Ovary (tissue), 9 donors: ENCODE measurements around the gene RPRD1B. TPM values are rescaled to one million over a fixed set of nuclear protein-coding genes. Genes with fewer than 3 reads are reported as not detected.

Experiments used
- DNase-seq, 5 donors: peaks; one replicate each; pipeline ENCODE4 v3.0.0-alpha.2; 2019 to 2020
- H3K27ac ChIP-seq, 2 donors: fragments of 200-600 bp; one replicate each; pipeline versions ENCODE4 v1.5.1 to v1.8.0; 2019 to 2022
- H3K27me3 ChIP-seq: fragments of 200-600 bp; one replicate; pipeline ENCODE4 v1.8.0; 2022
- H3K36me3 ChIP-seq: fragments of 200-600 bp; sonication (generic); one replicate; pipeline ENCODE4 v1.5.1; 2019
- H3K4me1 ChIP-seq: one replicate; pipeline ENCODE4 v1.8.1; 2013; ENCODE audit warnings: mild to moderate bottlenecking, moderate library complexity; ENCODE audit not compliant: insufficient read depth
- H3K4me3 ChIP-seq: fragments of 200-600 bp; sonication (generic); one replicate; pipeline ENCODE4 v1.5.1; 2017
- H3K9me3 ChIP-seq, 2 donors: fragments of 200-600 bp in 1 of 2; sonication (generic) in 1 of 2; one replicate each; pipeline versions ENCODE4 v1.5.1 to v1.8.1; 2013 to 2019; ENCODE audit warnings: mild to moderate bottlenecking in 1 of 2, moderate library complexity in 1 of 2
- CTCF ChIP-seq, 3 donors: fragments of 450-650 bp in 2 of 3; fragments of 200-600 bp in 1 of 3; IDR thresholded peaks; one replicate each; pipeline versions ENCODE4 v1.5.1 to v1.8.0; 2016 to 2022; ENCODE audit warnings: antibody characterized with exemption in 3 of 3, mild to moderate bottlenecking in 1 of 3
- EP300 ChIP-seq: sonication (generic); formaldehyde crosslinking; IDR thresholded peaks from one replicate; pipeline ENCODE4 v1.6.1; 2017; ENCODE audit warnings: antibody characterized with exemption
- POLR2A ChIP-seq: fragments of 450-650 bp; IDR thresholded peaks from one replicate; pipeline ENCODE4 v1.6.1; 2017; ENCODE audit warnings: antibody characterized with exemption, mild to moderate bottlenecking, moderate library complexity
- WGBS, 3 donors: extraction: QIAGEN DNeasy Blood & Tissue Kit in 1 of 3; methylation state at CpG; one replicate each; pipeline versions ENCODE4 v1.1.5 to v1.1.7; 2013 to 2017; 5-methylcytosine and 5-hydroxymethylcytosine counted together
- intact Hi-C, 4 donors: fragments of 100-400 bp; cut with DNase I; formaldehyde crosslinking; loops; one replicate each; pipeline versions ENCODE4 v1.11.0 to v1.15.1; 2022 to 2023
- polyA plus RNA-seq, 2 donors: library from polyadenylated mRNA; stranded (reverse); fragments of 200-250 nt in 1 of 2; fragments of 350-450 nt in 1 of 2; fragmentation: Illumina TruSeq in 1 of 2; extraction: RNeasy Lipid Tissue Mini Kit (QIAGEN cat#74804) in 1 of 2; gene quantifications; one replicate each; pipeline ENCODE4 v1.2.3, GENCODE V29; 2013 to 2014
- total RNA-seq, 7 donors: library from RNA; depleted of rRNA in 2 of 7; stranded (reverse); fragments of >200 nt in 2 of 7; fragmentation: NEBNext Ultra II Directional in 3 of 7; extraction: Animal tissue kit (Norgen Biotek cat#: 25700) in 3 of 7; gene quantifications; one replicate each; pipeline versions ENCODE4 v1.1.0 to v1.2.4, GENCODE V29; 2016 to 2023
- donor health status: DM: no; HTN: no; CAD: no; lungs with moderate emphysema.
- donor health status: DM: no; HTN: no; CAD: no.
- donor health status: Bipolar disorder and iron deficiency.
- donor health status: DM: yes; HTN: yes; CAD: no.
- donor health status: DM: no; HTN: no; CAD: no.
- donor health status: DM: yes; HTN: yes; CAD: no.

Gene RPRD1B
- total and polyA plus RNA-seq, 9 donors, result 12.1 to 45.3 (median 33.4) TPM

- no peak for TF ChIP-seq POLR2A
- TF ChIP-seq CTCF (IDR thresholded peaks at IDR 0.05), result no peak
- TF ChIP-seq EP300, result no peak
- intact Hi-C loops, result no loop called here
- no peak for DNase-seq
- no peaks in the 10 kb centered on the region for H3K9me3 ChIP-seq
- no peak overlapping the region for H3K27ac ChIP-seq
- H3K4me3 ChIP-seq, result no peak overlapping the region
- H3K4me1 ChIP-seq, result no peaks in the 10 kb centered on the region
- H3K27me3 ChIP-seq, result no peaks in the 10 kb centered on the region
- no peaks in the 10 kb centered on the region for H3K36me3 ChIP-seq
Measured at GRCh38 chr20:38092915-38093314, 59.4 kb downstream of the RPRD1B start.

- 92 to 97% (median 94%) methylated on average over 8 of the region's 8 CpGs for WGBS, 3 donors
- Histone ChIP-seq H3K4me3 (no peak overlapping the region), H3K4me1 (no peaks in the 10 kb centered on the region), H3K27me3 (no peaks in the 10 kb centered on the region), H3K27ac (no peak overlapping the region), H3K36me3 (no peaks in the 10 kb centered on the region), H3K9me3 (no peaks in the 10 kb centered on the region)
- DNase-seq, result no peak
- intact Hi-C loops, result no loop called here
- TF ChIP-seq EP300, result no peak
- TF ChIP-seq POLR2A, result no peak
- TF ChIP-seq CTCF (IDR thresholded peaks at IDR 0.05), result no peak
Measured at GRCh38 chr20:38093641-38094077, 60.1 kb downstream of the RPRD1B start.

- 78 to 95% (median 78%) methylated on average over 1 of the region's 1 CpG for WGBS, 3 donors
- Histone ChIP-seq H3K9me3 (no peaks in the 10 kb centered on the region), H3K4me3 (no peak overlapping the region), H3K36me3 (no peaks in the 10 kb centered on the region), H3K27ac (no peak overlapping the region), H3K4me1 (no peaks in the 10 kb centered on the region), H3K27me3 (no peaks in the 10 kb centered on the region)
- intact Hi-C loops, result no loop called here
- no peak for DNase-seq
- TF ChIP-seq CTCF (IDR thresholded peaks at IDR 0.05) (no peak), POLR2A (no peak)
Measured at GRCh38 chr20:38094373-38094891, 60.9 kb downstream of the RPRD1B start.

- intact Hi-C loops, result no loop called here
- H3K4me3 ChIP-seq, result no peak overlapping the region
- no peaks in the 10 kb centered on the region for H3K27me3 ChIP-seq
- H3K9me3 ChIP-seq, result no peaks in the 10 kb centered on the region
- no peak overlapping the region for H3K27ac ChIP-seq
- no peaks in the 10 kb centered on the region for H3K4me1 ChIP-seq
- H3K36me3 ChIP-seq, result no peaks in the 10 kb centered on the region
- no peak for DNase-seq
- TF ChIP-seq EP300, result no peak
- TF ChIP-seq CTCF (IDR thresholded peaks at IDR 0.05), result no peak
- TF ChIP-seq POLR2A, result no peak
- WGBS, 3 donors, result 65 to 74% (median 70%) methylated on average over 7 of the region's 7 CpGs
Measured at GRCh38 chr20:38095017-38095686, 61.6 kb downstream of the RPRD1B start.
